GM12874 (cell line): Measurements from ENCODE around the gene TRABD2B.

Experiments
- CTCF ChIP-seq: IDR thresholded peaks from 2 replicates; pipeline ENCODE4 v1.5.1; 2011; ENCODE audit warnings: low read depth, mild to moderate bottlenecking, control low read depth, low read length, moderate library complexity; ENCODE audit not compliant: insufficient read depth

Gene TRABD2B

GRCh38 chr1:47901001-47901575 is 96.1 kb downstream of the TRABD2B start:
- no peak for TF ChIP-seq CTCF

GRCh38 chr1:47898133-47898845 is 98.9 kb downstream of the TRABD2B start:
- no peak for TF ChIP-seq CTCF

GRCh38 chr1:47895279-47896125 is 101.7 kb downstream of the TRABD2B start:
- no peak for TF ChIP-seq CTCF

DNA sequence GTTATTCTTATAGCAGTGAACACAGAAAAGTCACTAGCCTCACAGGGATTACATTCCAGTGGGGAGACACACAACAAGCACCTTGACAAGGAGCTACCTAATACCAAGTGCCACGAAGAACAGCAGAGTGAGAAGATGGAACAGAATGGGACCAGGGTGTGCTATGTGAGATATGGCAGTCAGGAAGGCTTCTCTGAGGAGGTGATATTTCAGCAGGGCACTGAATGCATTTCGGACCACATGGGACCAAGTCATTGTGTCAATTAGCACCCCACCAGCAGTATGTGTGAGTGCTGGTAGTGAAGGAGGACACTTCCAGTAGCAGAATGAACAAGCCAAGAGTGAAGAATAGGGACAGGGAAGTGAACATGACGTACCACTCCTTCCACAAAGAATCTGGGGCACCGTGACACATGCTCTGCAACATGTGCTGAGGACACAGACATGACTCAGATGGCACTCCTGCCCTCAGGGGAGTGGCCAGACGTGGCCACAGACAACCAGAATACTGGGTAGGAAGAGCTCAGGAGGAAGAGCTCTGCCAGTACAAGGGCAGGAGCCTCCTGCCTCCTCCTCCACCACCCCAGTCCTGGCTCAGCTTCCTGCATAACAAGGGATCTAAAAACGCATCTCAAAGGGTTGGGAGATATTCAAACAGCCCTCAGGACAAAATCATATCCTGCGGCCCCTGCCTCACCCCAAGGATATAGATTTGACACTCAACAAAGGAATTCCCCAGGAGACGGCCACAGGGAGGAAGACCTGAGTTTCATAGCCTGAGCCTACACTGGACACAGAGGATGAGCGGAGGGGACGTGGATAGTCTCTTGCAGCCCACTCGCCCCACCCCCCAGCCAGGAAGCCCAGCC is 102.5 kb downstream of the TRABD2B start:
- no peak for TF ChIP-seq CTCF

DNA sequence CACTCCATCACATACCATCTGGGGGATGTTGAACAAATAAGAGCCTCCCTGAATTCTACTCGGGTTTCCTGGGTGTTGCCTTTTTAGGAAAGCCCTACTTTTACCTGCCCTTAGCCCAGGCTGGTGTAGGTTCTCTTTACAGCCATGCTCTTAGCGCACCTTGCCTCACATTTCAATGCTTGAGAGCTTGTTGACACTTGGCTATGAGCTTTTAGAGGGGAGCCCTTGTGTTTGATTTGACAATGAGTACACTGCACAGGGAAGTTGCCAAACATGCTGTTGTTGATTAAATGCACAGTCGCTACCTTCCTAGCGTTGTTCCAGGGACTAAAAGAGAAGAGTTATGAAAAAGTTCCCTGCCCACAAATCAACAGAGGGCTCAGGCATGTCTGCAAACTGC is 103.8 kb downstream of the TRABD2B start:
- TF ChIP-seq CTCF, result no peak

DNA sequence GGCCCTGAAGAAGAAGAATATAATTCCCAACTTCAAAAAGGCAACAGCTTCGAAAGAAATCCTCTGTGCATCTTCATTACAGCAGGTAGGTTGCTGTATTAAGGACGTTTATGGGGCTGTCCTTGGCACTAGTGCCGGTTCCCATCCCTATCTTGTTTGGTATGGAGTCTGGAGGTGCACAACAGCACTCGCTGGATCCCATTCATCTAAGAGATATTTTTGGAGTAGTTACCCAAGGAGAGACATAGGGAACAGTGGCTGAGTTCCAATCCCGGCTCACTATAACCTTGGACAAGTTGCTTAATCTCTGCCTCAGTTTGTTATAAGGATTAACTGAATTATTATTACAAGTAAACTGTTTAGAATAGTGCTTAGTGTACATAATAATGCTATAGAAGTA is 106.4 kb downstream of the TRABD2B start:
- no peak for TF ChIP-seq CTCF

DNA sequence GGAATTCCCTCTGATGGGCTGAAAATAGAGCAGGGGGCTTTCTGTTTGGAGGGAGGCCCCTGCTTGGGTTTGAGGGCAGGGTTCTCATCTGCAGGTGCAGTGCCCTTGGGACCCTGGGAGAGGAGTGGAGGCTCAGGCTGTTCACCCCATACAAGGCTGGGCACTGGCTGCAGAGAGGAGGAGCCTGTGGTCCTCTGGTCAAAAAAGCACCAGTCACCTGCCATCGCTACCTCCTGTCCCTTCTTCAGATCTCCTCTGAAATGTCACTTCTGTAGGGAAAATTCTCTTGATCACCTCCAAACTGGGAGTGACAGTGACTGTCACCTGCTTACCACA is 108.9 kb downstream of the TRABD2B start:
- no peak for TF ChIP-seq CTCF
